HG02571 (cell line): ENCODE measurements around the gene ARMC9.
A peak's percentile ranks its signal among the peaks of the same experiment; 100 is the strongest.

Source experiments
- ATAC-seq: cut with Tn5 transposase; IDR thresholded peaks from one replicate; pipeline ENCODE4 v1.9.1; 2021; ENCODE audit warnings: mild to moderate bottlenecking, moderate library complexity; ENCODE audit not compliant: unreplicated experiment

Gene ARMC9

GRCh38 chr2:231378026-231378722 is 179.7 kb downstream of the ARMC9 start:
- ATAC-seq = no peak

GRCh38 chr2:231379266-231380215 is 181.1 kb downstream of the ARMC9 start:
- no peak for ATAC-seq

GRCh38 chr2:231380307-231380706 is 181.9 kb downstream of the ARMC9 start:
- ATAC-seq = no peak

GRCh38 chr2:231380991-231381847 is 182.8 kb downstream of the ARMC9 start:
- ATAC-seq = no peak

- no peak for ATAC-seq
Observed at GRCh38 chr2:231382116-231382515, 183.7 kb downstream of the ARMC9 start.

GRCh38 chr2:231383416-231384108 is 185.1 kb downstream of the ARMC9 start:
- ATAC-seq = no peak

GRCh38 chr2:231384109-231384435 is 185.6 kb downstream of the ARMC9 start:
- ATAC-seq = no peak

GRCh38 chr2:231384970-231385369 is 186.5 kb downstream of the ARMC9 start:
- no peak for ATAC-seq

- no peak for ATAC-seq
Observed at GRCh38 chr2:231385429-231385828, 187.0 kb downstream of the ARMC9 start.

GRCh38 chr2:231386446-231386845 is 188.0 kb downstream of the ARMC9 start:
- no peak for ATAC-seq

GRCh38 chr2:231387904-231388724 is 189.7 kb downstream of the ARMC9 start:
- no peak for ATAC-seq

- no peak for ATAC-seq
Observed at GRCh38 chr2:231388725-231389346, 190.4 kb downstream of the ARMC9 start.

- no peak for ATAC-seq
Observed at GRCh38 chr2:231390667-231391066, 192.2 kb downstream of the ARMC9 start.

- no peak for ATAC-seq
Observed at GRCh38 chr2:231391981-231392380, 193.6 kb downstream of the ARMC9 start.

- ATAC-seq = no peak
Observed at GRCh38 chr2:231392431-231393148, 194.2 kb downstream of the ARMC9 start.

- peak; percentile 36 for ATAC-seq
Observed at GRCh38 chr2:231393149-231394131, 195.0 kb downstream of the ARMC9 start.
